NCI-H2196 treated with DMSO at 0.1 percent for 48 hours (cell line): Measurements from ENCODE around the gene RAD51B.
"Not testable (repeated sequence)": the region's sequence is repeated elsewhere in the genome, so short reads cannot be mapped to it uniquely, and the experiment has no call there.

Experiments
- DNase-seq: peaks from one replicate; lab custom pipeline; 2025; ENCODE audit not compliant: unreplicated experiment; lab: John Stamatoyannopoulos, UW

Gene RAD51B

GRCh38 chr14:67978749-67979148 is 159.2 kb downstream of the RAD51B start:
- DNase-seq, result no peak

DNA sequence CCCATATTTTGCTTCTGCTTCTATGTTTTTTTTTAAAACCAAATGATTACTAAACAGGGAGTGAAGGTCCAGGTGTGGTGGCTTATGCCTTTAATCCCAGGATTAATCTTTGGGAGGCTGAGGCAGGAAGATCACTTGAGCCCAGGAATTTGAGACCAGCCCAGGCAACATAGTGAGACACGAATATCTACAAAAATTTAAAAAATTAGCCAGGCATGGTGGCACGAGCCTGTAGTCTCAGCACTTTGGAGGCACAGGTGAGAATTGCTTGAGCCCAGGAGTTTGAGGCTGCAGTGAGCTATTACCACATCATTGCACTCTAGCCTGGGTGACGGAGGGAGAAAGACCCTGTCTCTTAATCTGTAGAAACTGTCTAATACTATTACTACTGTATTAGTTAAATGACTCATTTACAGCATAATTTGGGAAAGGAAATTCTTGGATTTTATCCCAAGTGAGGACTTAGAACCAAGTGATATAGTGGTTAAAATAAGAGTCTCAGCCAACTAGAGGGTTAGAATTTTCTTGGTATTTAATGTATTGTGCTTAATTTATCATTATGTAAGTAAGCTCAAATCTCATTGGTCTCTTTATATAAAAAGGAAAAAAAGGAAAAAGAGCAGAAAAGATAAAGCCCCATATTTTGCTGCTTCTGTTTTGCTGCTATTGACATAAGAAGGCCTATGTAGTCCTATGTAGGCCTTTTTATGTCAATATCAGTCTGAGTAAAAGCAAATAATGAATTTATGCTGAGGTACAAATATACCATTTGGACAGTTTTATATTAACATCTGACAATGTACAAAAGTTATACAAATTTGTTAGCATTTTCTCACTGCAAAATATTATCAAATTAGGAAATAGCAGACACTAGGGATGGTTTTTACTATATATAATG is 163.4 kb downstream of the RAD51B start:
- no peak for DNase-seq

DNA sequence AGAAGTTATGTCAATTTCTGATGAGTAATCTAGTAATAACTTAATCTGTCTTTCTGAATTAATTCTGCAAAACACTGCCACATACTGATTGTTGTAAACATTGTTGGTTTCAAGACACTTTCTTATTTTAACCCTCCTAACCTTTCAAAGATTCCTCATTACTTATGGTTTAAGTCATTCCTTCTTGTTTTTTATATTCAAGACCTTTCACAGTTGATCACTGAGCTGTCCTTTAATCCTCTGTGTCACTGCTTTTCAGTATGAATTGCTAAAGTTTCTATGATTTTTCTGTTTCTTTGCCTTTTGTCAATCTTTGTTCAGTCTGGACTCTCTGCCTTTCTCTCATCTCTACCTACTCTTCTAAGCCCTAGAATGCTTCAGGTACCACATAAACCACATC is 164.7 kb downstream of the RAD51B start:
- no peak for DNase-seq

GRCh38 chr14:67986131-67986841 is 166.7 kb downstream of the RAD51B start:
- DNase-seq, result no peak

DNA sequence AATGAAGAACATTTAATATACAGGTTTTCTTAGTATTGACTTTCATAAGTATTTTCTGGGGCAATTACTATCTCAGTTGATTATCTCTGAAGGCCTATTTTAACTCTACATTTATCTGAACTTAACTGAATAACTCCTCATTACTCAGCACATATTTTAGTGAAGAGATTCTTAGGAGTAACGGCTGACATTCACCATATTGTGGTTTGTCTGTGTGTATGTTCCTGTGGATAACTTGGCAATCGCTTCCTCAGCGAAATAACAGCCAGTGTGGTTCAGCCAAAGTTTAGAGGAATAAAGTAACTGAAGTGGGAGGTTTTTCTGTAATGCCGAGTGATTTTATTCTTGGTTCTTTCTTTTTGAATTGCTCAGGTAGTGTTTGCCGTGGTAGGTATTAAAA is 168.0 kb downstream of the RAD51B start:
- DNase-seq, result no peak

GRCh38 chr14:67988210-67988609 is 168.6 kb downstream of the RAD51B start:
- DNase-seq, result not testable (repeated sequence)

- DNase-seq, result no peak
Observed at GRCh38 chr14:67990576-67990975, 171.0 kb downstream of the RAD51B start.

- DNase-seq, result no peak
Observed at GRCh38 chr14:67994531-67994930, 175.0 kb downstream of the RAD51B start.

DNA sequence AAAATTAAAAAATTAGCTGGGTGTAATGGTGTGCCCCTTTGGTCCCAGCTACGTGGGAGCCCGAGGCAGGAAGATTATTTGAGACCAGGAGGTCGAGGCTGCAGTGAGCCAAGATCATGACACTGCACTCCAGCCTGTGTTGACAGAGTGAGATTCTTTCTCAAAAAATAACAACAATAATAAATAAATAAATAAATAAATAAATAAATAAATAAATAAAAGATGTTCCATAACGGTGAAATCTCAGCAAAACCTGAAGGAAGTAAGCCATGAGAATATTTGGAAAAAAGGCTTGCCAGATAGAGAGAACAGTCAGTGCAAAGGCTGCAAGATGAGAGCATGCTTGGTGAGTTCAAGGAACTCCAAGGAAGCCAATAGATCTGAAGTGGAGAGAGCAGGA is 176.7 kb downstream of the RAD51B start:
- DNase-seq, result no peak

- DNase-seq, result no peak
Observed at GRCh38 chr14:67998834-67999233, 179.3 kb downstream of the RAD51B start.

- DNase-seq, result no peak
Observed at GRCh38 chr14:67999290-67999689, 179.7 kb downstream of the RAD51B start.

DNA sequence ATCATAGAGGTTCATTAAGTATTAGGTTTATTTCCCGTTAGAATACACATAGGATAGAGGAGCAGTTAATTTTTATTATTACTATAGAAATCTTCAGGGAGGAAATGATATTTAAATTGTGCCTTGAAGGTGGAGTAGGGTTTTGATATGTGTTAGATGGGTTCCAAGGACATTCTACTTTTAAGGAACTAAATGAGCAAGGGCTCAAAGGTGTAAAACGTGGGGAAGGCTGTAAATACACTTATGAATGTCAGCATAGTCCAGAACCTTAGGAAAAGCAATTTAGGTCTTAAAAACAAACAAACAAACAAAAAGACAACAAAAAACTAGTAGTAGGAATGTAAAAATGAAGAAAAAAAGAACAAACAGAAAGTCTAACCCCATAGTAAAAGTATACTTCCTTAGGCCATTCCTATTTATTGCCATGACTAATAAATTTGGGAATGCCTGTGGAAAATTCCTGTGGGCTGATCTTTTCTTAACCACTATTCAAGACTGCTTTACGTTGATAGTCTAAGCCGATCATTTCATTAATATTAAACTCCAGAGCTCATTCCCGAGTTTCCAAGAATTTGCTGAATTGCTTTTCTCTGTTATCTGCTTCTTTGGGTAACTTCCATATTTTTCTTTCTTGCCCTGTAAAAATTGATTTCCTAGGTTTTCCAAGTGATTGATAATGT is 180.3 kb downstream of the RAD51B start:
- DNase-seq, result no peak

- DNase-seq, result no peak
Observed at GRCh38 chr14:68000511-68000910, 180.9 kb downstream of the RAD51B start.

- DNase-seq, result no peak
Observed at GRCh38 chr14:68008491-68008890, 188.9 kb downstream of the RAD51B start.

- DNase-seq, result no peak
Observed at GRCh38 chr14:68011406-68012028, 191.9 kb downstream of the RAD51B start.

DNA sequence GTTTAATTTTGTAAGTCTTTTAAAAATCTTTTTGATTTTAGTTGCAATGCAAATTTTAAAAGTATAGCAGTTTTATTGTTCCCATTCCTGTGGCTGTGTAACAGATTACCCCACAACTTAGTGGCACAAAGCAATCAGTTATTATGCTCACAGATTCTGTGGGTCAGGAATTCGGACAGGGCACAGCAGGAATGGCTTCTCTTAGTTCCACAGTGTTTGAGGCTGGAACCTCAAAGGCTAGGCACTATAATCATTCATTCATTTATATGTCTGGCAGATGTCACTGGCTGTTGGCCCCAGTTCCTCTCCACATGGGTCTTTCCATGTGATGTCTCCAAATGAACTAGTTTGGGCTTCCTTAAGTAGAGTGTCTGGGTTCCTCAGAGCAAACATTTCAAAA is 193.3 kb downstream of the RAD51B start:
- DNase-seq, result no peak

- no peak for DNase-seq
Observed at GRCh38 chr14:68013326-68013725, 193.7 kb downstream of the RAD51B start.

GRCh38 chr14:68014771-68015170 is 195.2 kb downstream of the RAD51B start:
- no peak for DNase-seq

- no peak for DNase-seq
Observed at GRCh38 chr14:68015356-68016254, 196.0 kb downstream of the RAD51B start.

DNA sequence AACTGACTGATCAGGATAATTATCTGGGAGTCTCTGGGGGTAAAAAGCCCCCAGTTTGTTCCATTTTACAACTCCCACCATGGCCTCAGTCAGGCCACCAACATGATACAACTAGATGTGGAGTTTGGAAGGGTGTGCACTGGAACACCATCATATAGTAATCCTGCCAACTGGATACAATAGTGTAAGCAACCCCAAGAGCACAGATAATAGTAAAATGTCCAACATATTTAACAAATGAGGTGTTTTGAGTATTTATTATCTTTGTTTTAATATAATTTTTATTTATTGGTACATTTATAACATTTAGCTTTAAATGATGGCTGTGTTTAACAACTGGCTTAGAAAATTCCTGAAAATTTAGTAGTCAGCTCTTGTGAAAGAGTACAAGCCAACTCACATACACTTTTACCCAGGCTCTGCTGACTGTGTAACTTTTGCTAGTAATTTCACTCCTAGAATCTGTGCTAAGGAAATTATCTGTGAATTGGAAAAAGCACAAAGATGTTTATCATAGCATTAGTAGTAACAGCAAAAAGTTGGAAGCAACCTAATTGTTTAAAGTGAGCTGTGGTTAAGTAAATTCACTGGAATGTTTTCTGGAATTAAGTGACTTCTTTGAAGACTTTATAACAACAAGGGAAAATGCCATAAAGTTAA is 196.8 kb downstream of the RAD51B start:
- no peak for DNase-seq
